Spleen (tissue), 11 donors: ENCODE measurements around the gene JMJD1C. TPM values are rescaled to one million over a fixed set of nuclear protein-coding genes. Genes with fewer than 3 reads are reported as not detected.

Experiments
- DNase-seq: peaks from one replicate; pipeline ENCODE4 v3.0.0-alpha.2; 2020
- H3K27ac ChIP-seq, 8 donors: fragments of 200-600 bp; sonication (generic) in 7 of 8; 1 replicate in 4 of 8; 2 replicates in 4 of 8; pipeline versions ENCODE4 v1.5.0 to v1.8.0; 2016 to 2021; ENCODE audit warnings: inconsistent platforms in 4 of 8, mild to moderate bottlenecking in 4 of 8, moderate library complexity in 1 of 8
- H3K27me3 ChIP-seq, 7 donors: fragments of 200-600 bp; sonication (generic) in 6 of 7; replicated peaks in 1 of 7; 1 replicate in 4 of 7; 2 replicates in 3 of 7; pipeline versions ENCODE4 v1.5.0 to v1.8.0; 2016 to 2021; ENCODE audit warnings: inconsistent platforms in 3 of 7, mild to moderate bottlenecking in 1 of 7
- H3K36me3 ChIP-seq, 6 donors: fragments of 200-600 bp; sonication (generic) in 5 of 6; 1 replicate in 4 of 6; 2 replicates in 2 of 6; pipeline versions ENCODE4 v1.5.0 to v1.8.0; 2016 to 2021; ENCODE audit warnings: inconsistent platforms in 2 of 6
- H3K4me1 ChIP-seq, 6 donors: fragments of 200-600 bp; sonication (generic) in 5 of 6; 1 replicate in 3 of 6; 2 replicates in 3 of 6; pipeline versions ENCODE4 v1.5.0 to v1.8.0; 2016 to 2021; ENCODE audit warnings: inconsistent platforms in 3 of 6
- H3K4me3 ChIP-seq, 8 donors: fragments of 200-600 bp; sonication (generic) in 7 of 8; 1 replicate in 4 of 8; 2 replicates in 4 of 8; pipeline versions ENCODE4 v1.5.0 to v1.8.0; 2016 to 2021; ENCODE audit warnings: inconsistent platforms in 4 of 8, mild to moderate bottlenecking in 4 of 8, moderate library complexity in 2 of 8
- H3K9me3 ChIP-seq, 8 donors: fragments of 200-600 bp; sonication (generic) in 7 of 8; 1 replicate in 4 of 8; 2 replicates in 4 of 8; pipeline versions ENCODE4 v1.5.0 to v1.8.0; 2016 to 2021; ENCODE audit warnings: inconsistent platforms in 4 of 8
- POLR2A ChIP-seq, 3 donors: fragments of 450-650 bp; IDR thresholded peaks; one replicate each; pipeline ENCODE4 v1.5.1; 2017; ENCODE audit warnings: antibody characterized with exemption in 3 of 3, mild to moderate bottlenecking in 1 of 3
- POLR2AphosphoS5 ChIP-seq, 3 donors: sonication (generic); formaldehyde crosslinking; IDR thresholded peaks; one replicate each; pipeline ENCODE4 v1.5.1; 2017; ENCODE audit warnings: antibody characterized with exemption in 3 of 3
- WGBS, 5 donors: extraction: QIAGEN DNeasy Blood & Tissue Kit in 3 of 5; methylation state at CpG; one replicate each; pipeline versions ENCODE4 v1.1.5 to v1.1.7; 2013 to 2018; 5-methylcytosine and 5-hydroxymethylcytosine counted together
- intact Hi-C: fragments of 100-400 bp; cut with DNase I; formaldehyde crosslinking; loops from one replicate; pipeline ENCODE4 v1.15.0; 2023; ENCODE audit warnings: low total_unique reads
- polyA plus RNA-seq, 3 donors: library from polyadenylated mRNA; stranded (reverse); fragments of 200-250 nt; gene quantifications; one replicate each; pipeline ENCODE4 v1.2.1, GENCODE V29; 2013
- total RNA-seq, 7 donors: library from RNA; depleted of rRNA in 3 of 7; stranded (reverse); fragments of >200 nt in 3 of 7; fragmentation: NEBNext Ultra II Directional in 4 of 7; extraction: Animal tissue kit (Norgen Biotek cat#: 25700) in 4 of 7; gene quantifications; one replicate each; pipeline versions ENCODE4 v1.1.0 to v1.2.1, GENCODE V29; 2016 to 2021
- TF ChIP-seq, protein P1 (sequence below), 11 experiments: fragments of 200-600 bp in 7 of 11; fragments of 450-650 bp in 4 of 11; sonication (generic) in 4 of 11; IDR thresholded peaks in 8 of 11; conservative IDR thresholded peaks in 3 of 11; 1 replicate in 7 of 11; 2 replicates in 4 of 11; pipeline versions ENCODE4 v1.4.0 to v1.8.0; 2016 to 2021; ENCODE audit warnings: antibody characterized with exemption in 11 of 11, inconsistent platforms in 4 of 11, mild to moderate bottlenecking in 1 of 11
- donor health status: healthy with polysubstance abuse.
- donor health status: DM: no; HTN: no; CAD: no; lungs with moderate emphysema.
- donor health status: DM: no; HTN: no; CAD: no.
- donor health status: Bipolar disorder and iron deficiency.
- donor health status: healthy.
- donor health status: DM: no; HTN: no; CAD: no.
- donor health status: DM: yes; HTN: yes; CAD: no.

JMJD1C gene
- total and polyA plus RNA-seq, 10 donors: 54.3 to 272 (median 137) TPM

DNA sequence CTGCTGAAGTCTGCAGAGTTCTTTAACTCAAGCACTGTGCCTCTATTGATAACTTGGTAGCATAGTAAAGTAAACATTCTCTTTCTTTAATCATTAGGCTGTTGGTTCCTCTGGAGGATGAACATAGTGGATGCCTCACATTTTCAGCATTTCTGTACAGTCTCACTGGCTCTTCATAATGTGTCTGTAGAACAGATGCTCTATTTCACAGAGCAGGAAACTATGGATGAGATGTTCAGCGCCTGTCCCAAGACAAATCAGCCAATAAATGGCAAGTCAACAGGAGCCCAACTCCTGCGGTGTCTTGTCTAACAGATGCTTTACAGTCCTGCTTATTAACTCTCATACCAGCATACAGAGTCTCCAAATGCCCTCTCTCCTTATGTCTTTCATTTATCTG lies 296.2 kb downstream of the JMJD1C start:
- no peak for TF ChIP-seq POLR2A (IDR thresholded peaks at IDR 0.05)
- Histone ChIP-seq H3K9me3 (no peaks in the 10 kb centered on the region), H3K4me3 (no peak overlapping the region), H3K27ac (peak overlapping the region in 3 of 8 donors; percentile 5 to 26 (median 9)), H3K27me3 (no peaks in the 10 kb centered on the region), H3K36me3 (peaks cover 0 to 95% (median 33%) of the 10 kb centered on the region in 6 donors), H3K4me1 (peaks cover 3 to 43% (median 28%) of the 10 kb centered on the region in 6 donors)
- DNase-seq: no peak
- WGBS, 5 donors: 84 to 94% (median 91%) methylated on average over 2 of the region's 2 CpGs
- intact Hi-C loops: loop anchor here (5.0 kb wide), 1 partner anchor 553 kb away; no protein-coding TSS in a partner anchor

DNA sequence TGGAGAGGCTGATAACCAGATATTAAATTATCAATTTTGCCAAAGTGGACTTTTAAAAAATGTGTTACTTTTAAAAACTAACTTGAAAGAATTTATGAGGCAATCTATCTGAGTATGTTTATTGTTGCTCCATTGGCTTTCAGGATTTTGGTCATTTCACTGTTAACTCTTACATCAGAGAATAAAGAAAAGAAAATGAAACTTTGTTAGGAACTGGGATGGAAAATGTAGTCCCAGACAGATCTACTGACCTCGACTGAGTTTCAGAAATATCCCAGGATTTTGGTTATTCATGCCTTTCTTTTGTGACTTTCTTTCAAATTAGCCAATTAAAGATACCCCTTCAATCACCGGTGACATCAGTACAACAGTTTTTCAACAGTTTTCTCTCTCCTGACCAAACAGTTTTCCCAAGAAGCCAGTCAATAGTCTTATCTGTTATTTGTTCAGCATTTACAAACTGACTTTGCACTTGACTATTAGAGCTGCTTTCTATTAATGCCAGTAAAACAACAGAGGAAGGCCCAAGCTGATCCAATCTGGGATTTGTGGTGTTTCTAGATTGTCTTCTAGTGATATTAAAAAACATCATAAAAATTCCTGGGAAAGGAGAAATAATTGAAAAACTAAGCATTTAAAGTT lies 296.8 kb downstream of the JMJD1C start:
- WGBS, 5 donors: 75 to 85% (median 82%) methylated on average over 2 of the region's 2 CpGs
- peaks cover 0 to 97% (median 35%) of the 10 kb centered on the region in 6 donors for H3K36me3 ChIP-seq
- peak overlapping the region in 4 of 8 donors; percentile 5 to 26 (median 8) for H3K27ac ChIP-seq

DNA sequence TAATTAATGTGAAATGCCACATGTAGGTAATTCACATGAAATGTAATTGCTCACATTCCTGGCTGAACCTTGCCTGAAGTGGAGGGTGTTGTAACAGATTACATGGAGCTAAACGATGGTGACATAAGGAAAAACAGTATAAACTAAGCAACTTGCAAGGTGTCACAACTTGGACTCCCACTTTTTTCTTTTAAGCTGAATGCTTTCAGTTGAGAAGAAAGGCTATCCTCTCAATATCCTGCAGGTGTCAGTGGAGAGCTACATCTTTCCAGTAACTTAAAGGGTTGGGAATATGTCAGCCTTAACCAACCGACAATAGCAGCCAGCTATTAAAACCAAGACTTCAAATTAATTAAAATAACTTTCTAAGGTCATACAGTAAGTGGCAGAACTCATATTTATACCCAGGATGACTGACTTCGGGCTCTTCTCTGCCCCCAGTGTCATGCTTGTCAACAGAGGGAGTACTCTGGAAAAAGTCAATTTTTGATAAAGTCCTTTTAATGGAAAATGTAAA lies 299.0 kb downstream of the JMJD1C start:
- Histone ChIP-seq H3K4me3 (no peak overlapping the region), H3K9me3 (no peaks in the 10 kb centered on the region), H3K36me3 (peaks cover 0 to 89% (median 33%) of the 10 kb centered on the region in 6 donors), H3K27ac (peak overlapping the region in 2 of 8 donors; percentile 4 to 15), H3K4me1 (peaks cover 0 to 31% (median 3%) of the 10 kb centered on the region in 6 donors), H3K27me3 (no peaks in the 10 kb centered on the region)
- no peak for DNase-seq
- WGBS, 5 donors: 15 to 27% (median 19%) methylated on average over 3 of the region's 3 CpGs
- TF ChIP-seq POLR2AphosphoS5 (IDR thresholded peaks at IDR 0.05): peak in 1 of 3 donors; percentile 20
- TF ChIP-seq, protein P1, sequence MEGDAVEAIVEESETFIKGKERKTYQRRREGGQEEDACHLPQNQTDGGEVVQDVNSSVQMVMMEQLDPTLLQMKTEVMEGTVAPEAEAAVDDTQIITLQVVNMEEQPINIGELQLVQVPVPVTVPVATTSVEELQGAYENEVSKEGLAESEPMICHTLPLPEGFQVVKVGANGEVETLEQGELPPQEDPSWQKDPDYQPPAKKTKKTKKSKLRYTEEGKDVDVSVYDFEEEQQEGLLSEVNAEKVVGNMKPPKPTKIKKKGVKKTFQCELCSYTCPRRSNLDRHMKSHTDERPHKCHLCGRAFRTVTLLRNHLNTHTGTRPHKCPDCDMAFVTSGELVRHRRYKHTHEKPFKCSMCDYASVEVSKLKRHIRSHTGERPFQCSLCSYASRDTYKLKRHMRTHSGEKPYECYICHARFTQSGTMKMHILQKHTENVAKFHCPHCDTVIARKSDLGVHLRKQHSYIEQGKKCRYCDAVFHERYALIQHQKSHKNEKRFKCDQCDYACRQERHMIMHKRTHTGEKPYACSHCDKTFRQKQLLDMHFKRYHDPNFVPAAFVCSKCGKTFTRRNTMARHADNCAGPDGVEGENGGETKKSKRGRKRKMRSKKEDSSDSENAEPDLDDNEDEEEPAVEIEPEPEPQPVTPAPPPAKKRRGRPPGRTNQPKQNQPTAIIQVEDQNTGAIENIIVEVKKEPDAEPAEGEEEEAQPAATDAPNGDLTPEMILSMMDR (IDR thresholded peaks at IDR 0.05 in 8 of 11, conservative IDR thresholded peaks at IDR 0.05 in 3 of 11): peak; percentile 63 to 86 (median 73)
- TF ChIP-seq POLR2A (IDR thresholded peaks at IDR 0.05): no peak
- intact Hi-C loops: loop anchor here (5.0 kb wide), 1 partner anchor 556 kb away; no protein-coding TSS in a partner anchor

More for the DNA sequence above, 296.8 kb downstream of the JMJD1C start:
- no peak for DNase-seq
- peaks cover 3 to 43% (median 21%) of the 10 kb centered on the region in 6 donors for H3K4me1 ChIP-seq
- no peak for TF ChIP-seq POLR2A (IDR thresholded peaks at IDR 0.05)
- TF ChIP-seq, protein P1 (IDR thresholded peaks at IDR 0.05 in 8 of 11, conservative IDR thresholded peaks at IDR 0.05 in 3 of 11): no peak
- TF ChIP-seq POLR2AphosphoS5 (IDR thresholded peaks at IDR 0.05): no peak
- H3K4me3 ChIP-seq: no peak overlapping the region
- no peaks in the 10 kb centered on the region for H3K27me3 ChIP-seq
- intact Hi-C loops: loop anchor here (5.0 kb wide), 1 partner anchor 553 kb away; no protein-coding TSS in a partner anchor
- H3K9me3 ChIP-seq: no peaks in the 10 kb centered on the region

GRCh38 chr10:63165249-63165648 lies 300.5 kb downstream of the JMJD1C start:
- 92 to 97% (median 96%) methylated on average over 7 of the region's 7 CpGs for WGBS, 5 donors
- no peaks in the 10 kb centered on the region for H3K27me3 ChIP-seq
- H3K4me3 ChIP-seq: no peak overlapping the region
- peaks cover 0 to 73% (median 29%) of the 10 kb centered on the region in 6 donors for H3K36me3 ChIP-seq
- no peak for TF ChIP-seq POLR2A (IDR thresholded peaks at IDR 0.05)
- TF ChIP-seq, protein P1 (IDR thresholded peaks at IDR 0.05 in 8 of 11, conservative IDR thresholded peaks at IDR 0.05 in 3 of 11): no peak
- TF ChIP-seq POLR2AphosphoS5 (IDR thresholded peaks at IDR 0.05): no peak
- H3K4me1 ChIP-seq: peaks cover 0 to 31% (median 0%) of the 10 kb centered on the region in 6 donors
- no peaks in the 10 kb centered on the region for H3K9me3 ChIP-seq
- H3K27ac ChIP-seq: no peak overlapping the region
- intact Hi-C loops: loop anchor here (5.0 kb wide), 1 partner anchor 557 kb away; no protein-coding TSS in a partner anchor
- no peak for DNase-seq
